Lower leg skin (tissue), 4 donors: ENCODE data around the gene TFEB. TPM values are rescaled to one million over a fixed set of nuclear protein-coding genes. Genes with fewer than 3 reads are reported as not detected.

ENCODE experiments used
- DNase-seq, 2 donors: peaks; one replicate each; pipeline ENCODE4 v3.0.0-alpha.2; 2019; ENCODE audit warnings: low spot score in 2 of 2
- H3K4me3 ChIP-seq: fragments of 200-600 bp; sonication (generic); 2 replicates; pipeline ENCODE4 v1.5.1; 2017; ENCODE audit warnings: mild to moderate bottlenecking, low read depth; ENCODE audit not compliant: poor library complexity, severe bottlenecking
- POLR2A ChIP-seq, 2 donors: fragments of 450-650 bp; IDR thresholded peaks; one replicate each; pipeline ENCODE4 v1.6.1; 2016 to 2017; ENCODE audit warnings: antibody characterized with exemption in 2 of 2, mild to moderate bottlenecking in 1 of 2, moderate library complexity in 1 of 2
- WGBS, 2 donors: methylation state at CpG; one replicate each; pipeline ENCODE4 v1.1.5; 2018; 5-methylcytosine and 5-hydroxymethylcytosine counted together
- intact Hi-C: fragments of 100-400 bp; cut with DNase I; formaldehyde crosslinking; loops from one replicate; pipeline ENCODE4 v1.15.0; 2023; ENCODE audit warnings: low total_unique reads
- total RNA-seq, 4 donors: library from RNA; depleted of rRNA; stranded (reverse); fragments of >200 nt; gene quantifications; one replicate each; pipeline ENCODE4 v1.1.0, GENCODE V29; 2016
- TF ChIP-seq, protein P1 (sequence below), 3 donors: fragments of 450-650 bp; IDR thresholded peaks; one replicate each; pipeline ENCODE4 v1.5.1; 2016; ENCODE audit warnings: antibody characterized with exemption in 3 of 3, mild to moderate bottlenecking in 3 of 3, moderate library complexity in 2 of 3

Gene TFEB
- total RNA-seq, 4 donors from 2014 or later, result 20.2 to 38.3 (median 26.0) TPM

DNA sequence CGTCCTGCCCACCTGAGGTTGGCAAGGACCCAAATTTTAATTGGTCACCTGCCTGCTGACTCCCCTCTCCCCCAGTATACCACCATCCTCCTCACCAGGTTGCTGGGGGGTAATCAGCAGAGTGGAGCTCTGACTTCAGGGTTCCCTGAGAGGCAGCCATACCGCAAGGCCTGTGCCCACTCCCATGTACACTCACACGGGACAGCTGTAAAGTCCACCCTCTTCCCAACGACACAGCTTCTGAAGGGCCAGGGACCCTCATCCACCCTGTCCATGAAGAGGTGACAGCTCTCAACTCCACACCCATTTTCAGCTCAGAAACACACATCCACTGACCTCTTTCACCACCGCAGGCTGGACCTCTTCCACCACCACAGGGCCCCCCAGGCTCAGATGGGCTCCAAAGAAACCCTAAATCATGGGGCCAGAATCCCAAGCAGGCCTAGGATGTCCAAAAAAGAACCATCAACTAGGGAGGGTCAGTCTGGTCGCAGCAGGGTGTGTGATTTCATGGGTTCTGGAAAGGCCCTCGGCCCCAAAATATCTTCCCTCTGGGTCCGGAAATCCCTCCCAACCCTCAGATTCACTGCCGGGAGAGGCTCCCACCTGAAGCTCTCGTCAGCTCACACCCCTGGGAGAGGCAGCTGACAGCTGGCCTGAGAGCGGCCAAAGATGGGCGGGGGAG is 30.0 kb downstream of the TFEB start:
- no peak for TF ChIP-seq POLR2A (IDR thresholded peaks at IDR 0.05)
- TF ChIP-seq, protein P1, sequence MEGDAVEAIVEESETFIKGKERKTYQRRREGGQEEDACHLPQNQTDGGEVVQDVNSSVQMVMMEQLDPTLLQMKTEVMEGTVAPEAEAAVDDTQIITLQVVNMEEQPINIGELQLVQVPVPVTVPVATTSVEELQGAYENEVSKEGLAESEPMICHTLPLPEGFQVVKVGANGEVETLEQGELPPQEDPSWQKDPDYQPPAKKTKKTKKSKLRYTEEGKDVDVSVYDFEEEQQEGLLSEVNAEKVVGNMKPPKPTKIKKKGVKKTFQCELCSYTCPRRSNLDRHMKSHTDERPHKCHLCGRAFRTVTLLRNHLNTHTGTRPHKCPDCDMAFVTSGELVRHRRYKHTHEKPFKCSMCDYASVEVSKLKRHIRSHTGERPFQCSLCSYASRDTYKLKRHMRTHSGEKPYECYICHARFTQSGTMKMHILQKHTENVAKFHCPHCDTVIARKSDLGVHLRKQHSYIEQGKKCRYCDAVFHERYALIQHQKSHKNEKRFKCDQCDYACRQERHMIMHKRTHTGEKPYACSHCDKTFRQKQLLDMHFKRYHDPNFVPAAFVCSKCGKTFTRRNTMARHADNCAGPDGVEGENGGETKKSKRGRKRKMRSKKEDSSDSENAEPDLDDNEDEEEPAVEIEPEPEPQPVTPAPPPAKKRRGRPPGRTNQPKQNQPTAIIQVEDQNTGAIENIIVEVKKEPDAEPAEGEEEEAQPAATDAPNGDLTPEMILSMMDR (IDR thresholded peaks at IDR 0.05), result no peak
- 60 to 62% methylated on average over 12 of the region's 12 CpGs for WGBS, 2 donors
- DNase-seq, result no peak
- no peak overlapping the region for H3K4me3 ChIP-seq
- intact Hi-C loops, result no loop called here

DNA sequence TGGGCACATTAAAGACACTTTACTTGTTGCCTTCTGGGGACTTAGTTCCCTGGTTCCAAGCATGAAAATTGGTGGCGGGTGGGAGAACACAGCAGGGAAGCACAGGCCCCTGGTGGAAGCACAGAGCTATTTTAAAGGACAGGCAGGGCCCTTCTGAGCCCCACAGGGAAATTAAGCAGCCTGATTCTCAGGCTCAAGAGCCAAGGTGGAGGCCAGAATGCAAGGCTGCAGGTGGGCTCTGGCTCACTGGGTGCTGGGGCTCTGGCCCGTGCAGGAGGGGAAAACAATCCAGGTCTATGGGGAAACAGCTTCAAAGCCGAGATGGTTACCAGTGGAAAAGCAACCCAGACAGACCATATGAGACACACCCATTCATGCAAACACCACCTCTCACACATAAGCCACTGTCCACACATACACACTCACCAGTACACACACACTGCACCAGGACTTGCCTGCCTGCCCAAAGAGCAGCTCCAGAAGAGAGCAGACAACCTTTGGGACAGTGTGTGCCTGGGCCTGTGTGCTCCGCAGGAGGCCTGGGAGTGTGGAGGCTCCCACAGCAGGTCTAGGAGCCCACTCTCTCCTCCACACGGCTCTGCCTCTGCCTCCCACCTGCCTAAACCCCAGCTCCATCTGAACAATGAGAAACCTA is 30.6 kb downstream of the TFEB start:
- DNase-seq, result no peak
- H3K4me3 ChIP-seq, result no peak overlapping the region
- 82 to 92% methylated on average over 5 of the region's 5 CpGs for WGBS, 2 donors
- TF ChIP-seq, protein P1 (IDR thresholded peaks at IDR 0.05), result no peak
- no peak for TF ChIP-seq POLR2A (IDR thresholded peaks at IDR 0.05)
- intact Hi-C loops, result no loop called here

DNA sequence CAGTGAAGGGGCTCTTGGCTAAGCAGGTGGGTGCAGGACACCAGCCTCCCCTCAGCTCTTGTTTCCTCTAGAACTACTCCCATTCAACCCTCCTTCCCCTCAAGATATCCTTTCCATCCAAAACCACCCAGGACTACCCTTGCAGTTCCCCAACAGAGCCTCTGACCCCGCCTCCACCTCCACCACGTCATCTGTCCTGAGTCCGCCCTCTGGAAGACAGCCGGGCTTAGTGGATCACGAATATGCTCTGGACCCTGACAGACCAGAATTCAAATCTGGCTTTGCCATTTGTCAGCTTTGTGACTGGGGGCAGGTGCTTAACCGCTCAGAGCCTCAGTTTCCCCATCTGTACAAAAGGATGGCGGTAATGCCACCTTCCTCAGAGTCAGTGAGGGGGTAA is 31.4 kb downstream of the TFEB start:
- no peak overlapping the region for H3K4me3 ChIP-seq
- 78 to 81% methylated on average over 7 of the region's 7 CpGs for WGBS, 2 donors
- DNase-seq, result no peak
- intact Hi-C loops, result no loop called here
- TF ChIP-seq, protein P1 (IDR thresholded peaks at IDR 0.05), result no peak
- no peak for TF ChIP-seq POLR2A (IDR thresholded peaks at IDR 0.05)

DNA sequence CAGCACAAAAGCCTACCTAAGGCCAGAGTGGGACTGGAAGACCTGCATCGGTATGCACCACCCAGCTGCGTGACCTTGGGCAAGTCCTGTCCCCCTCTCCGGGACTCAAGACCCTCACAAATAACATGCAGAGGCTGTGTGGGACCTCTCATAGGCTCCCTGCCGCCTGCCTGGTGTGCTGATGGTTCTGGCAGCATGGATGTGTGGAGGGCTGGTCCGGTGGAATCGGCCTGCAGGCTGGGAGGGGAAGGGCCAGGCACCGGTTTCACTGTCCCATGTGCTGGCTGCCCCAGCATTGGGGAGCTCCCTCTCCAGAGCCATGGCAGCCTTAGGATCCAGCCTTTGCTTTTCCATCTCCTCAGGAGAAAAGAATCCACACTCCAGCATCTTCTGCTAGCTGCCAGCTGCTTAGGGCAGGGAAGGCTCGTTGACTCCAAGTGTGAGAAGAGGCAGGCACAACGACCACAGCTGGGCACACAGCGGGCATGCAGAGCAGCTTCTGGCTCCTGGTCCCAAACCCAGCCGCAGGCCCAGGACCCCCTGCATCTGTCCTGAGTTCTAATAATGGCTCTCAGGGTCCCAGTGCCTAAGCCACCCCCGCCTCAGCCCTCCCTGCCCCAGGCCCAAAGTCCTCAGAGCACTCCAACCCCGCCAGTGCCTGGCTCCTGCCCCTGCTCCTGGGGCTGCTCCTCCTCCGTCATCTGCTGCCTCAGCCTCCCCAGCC is 32.5 kb downstream of the TFEB start:
- H3K4me3 ChIP-seq, result no peak overlapping the region
- no peak for DNase-seq
- 83 to 86% methylated on average over 12 to 14 of the region's 14 CpGs for WGBS, 2 donors
- intact Hi-C loops, result no loop called here
- no peak for TF ChIP-seq POLR2A (IDR thresholded peaks at IDR 0.05)
- TF ChIP-seq, protein P1 (IDR thresholded peaks at IDR 0.05), result no peak

DNA sequence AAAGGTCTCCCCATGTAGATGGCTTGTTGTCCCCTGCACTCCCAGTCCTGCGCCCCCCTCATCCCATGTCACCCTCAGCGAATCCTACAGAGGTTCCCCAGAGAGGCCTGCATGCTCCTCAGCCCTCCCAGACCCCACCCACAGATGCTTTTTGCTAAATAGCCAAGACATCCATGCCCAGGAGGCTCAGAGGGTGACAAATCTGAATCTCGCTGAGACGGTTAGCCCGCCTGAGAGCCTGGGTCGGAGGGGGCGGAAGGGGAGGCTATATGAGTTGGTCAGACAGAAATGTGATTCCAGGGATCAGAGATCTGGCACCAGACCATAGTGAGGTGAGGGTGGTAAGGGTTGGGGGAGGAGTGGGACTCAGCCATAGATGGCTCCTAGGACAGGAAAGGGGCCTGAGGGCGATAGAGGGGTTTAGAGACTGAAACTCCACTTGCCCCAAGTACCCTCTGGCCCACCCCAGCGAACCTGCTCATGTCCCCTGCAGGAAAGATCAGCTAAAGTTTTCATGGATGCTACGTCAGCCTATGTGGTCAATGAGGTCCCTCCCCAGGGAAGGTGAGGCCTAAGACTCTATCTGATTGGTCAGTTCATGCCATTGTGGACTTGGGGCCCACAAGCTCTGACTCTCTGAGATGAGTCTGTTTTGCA is 33.2 kb downstream of the TFEB start:
- no peak overlapping the region for H3K4me3 ChIP-seq
- 94 to 96% methylated on average over 10 of the region's 10 CpGs for WGBS, 2 donors
- no peak for DNase-seq
- intact Hi-C loops, result no loop called here
- TF ChIP-seq, protein P1 (IDR thresholded peaks at IDR 0.05), result no peak
